ENCODE data around the gene EYA3.

DNA sequence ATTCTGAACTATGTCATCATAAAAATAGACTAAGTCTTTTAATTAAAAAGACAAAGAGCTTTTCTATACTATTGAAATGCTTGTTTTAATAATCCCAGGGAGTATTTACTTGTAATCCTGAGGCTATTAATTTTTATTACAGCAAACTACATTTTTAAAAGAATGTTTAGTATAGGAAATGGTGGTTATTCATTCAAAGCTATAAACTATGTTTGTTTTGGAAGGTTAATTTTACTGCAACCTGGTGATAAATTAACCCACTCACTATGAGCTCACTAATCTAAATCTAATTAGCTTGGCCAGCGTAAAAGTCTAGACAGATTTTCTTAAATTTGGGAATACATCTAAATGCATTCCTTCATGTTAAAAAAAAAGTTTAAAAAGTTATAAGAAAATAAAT is 13.8 kb upstream of the EYA3 start:
- no peak for TF ChIP-seq YY1 (IDR thresholded peaks at IDR 0.05; ENCODE audit: insufficient read depth, insufficient read length)
- no peak for TF ChIP-seq ZNF274 (IDR thresholded peaks at IDR 0.05; ENCODE audit: low read depth, low read length)
- no peak for TF ChIP-seq SUZ12 (IDR thresholded peaks at IDR 0.05; ENCODE audit: extremely low read depth, insufficient read depth, insufficient read length)

All from NT2/D1 (cell line).